Measurements from ENCODE around the gene MAP3K5. TPM values are rescaled to one million over a fixed set of nuclear protein-coding genes. Genes with fewer than 3 reads are reported as not detected.
"Not testable (repeated sequence)": the region's sequence is repeated elsewhere in the genome, so short reads cannot be mapped to it uniquely, and the experiment has no call there.

MAP3K5 gene
- total RNA-seq, 2 experiments from 2014 or later = 15.0 to 15.1 TPM

DNA sequence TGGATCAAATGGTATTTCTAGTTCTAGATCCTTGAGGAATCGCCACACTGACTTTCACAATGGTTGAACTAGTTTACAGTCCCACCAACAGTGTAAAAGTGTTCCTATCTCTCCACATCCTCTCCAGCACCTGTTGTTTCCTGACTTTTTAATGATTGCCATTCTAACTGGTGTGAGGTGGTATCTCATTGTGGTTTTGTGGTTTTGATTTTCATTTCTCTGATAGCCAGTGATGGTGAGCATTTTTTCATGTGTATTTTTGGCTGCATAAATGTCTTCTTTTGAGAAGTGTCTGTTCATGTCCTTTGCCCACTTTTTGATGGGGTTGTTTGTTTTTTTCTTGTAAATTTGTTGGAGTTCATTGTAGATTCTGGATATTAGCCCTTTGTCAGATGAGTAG is 23.3 kb upstream of the MAP3K5 start:
- CTCF ChIA-PET; ATAC-seq; POLR2A ChIA-PET; H3K4me3 Mint-ChIP-seq; DNase-seq; H3K27ac Mint-ChIP-seq; H3K27me3 Mint-ChIP-seq (ENCODE audit: low read depth); H3K4me1 Mint-ChIP-seq (ENCODE audit: low read depth); H3K36me3 Mint-ChIP-seq (ENCODE audit: low read depth); H3K9me3 Mint-ChIP-seq (ENCODE audit: insufficient read depth): not testable (repeated sequence)

DNA sequence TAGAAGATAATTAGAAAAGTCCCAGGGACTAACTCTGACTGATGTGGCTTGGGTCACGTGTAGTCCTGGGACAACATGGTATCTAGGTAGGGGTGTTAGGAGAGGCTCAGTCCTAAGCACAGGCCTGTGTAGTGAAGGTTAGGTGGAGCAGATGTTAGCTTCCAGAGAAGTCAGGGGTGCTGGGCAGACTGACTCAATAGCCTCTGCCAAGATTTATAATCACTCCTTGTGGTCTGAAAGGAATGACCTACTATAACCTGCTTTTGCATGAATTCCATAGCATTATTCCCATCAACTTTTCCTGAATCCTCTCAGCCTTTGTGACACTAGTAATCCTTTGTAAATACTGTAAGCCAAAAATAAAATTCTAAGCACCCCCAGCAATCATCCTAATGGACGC is 19.9 kb upstream of the MAP3K5 start:
- ChIA-PET POLR2A (no interaction called here), CTCF (interaction anchor here (1.3 kb wide), 1 partner anchor 10 kb away, joined by 5 read pairs; the partner anchor contains the start of gene PEX7)
- ATAC-seq (no peak), DNase-seq (no peak)
- no peak overlapping the region for H3K4me3 Mint-ChIP-seq
- no peak overlapping the region for H3K27ac Mint-ChIP-seq
- no peaks in the 10 kb centered on the region for H3K9me3 Mint-ChIP-seq (ENCODE audit: insufficient read depth)
- no peaks in the 10 kb centered on the region for H3K36me3 Mint-ChIP-seq (ENCODE audit: low read depth)
- H3K27me3 Mint-ChIP-seq (ENCODE audit: low read depth) = no peaks in the 10 kb centered on the region
- peaks cover 3% of the 10 kb centered on the region for H3K4me1 Mint-ChIP-seq (ENCODE audit: low read depth)

DNA sequence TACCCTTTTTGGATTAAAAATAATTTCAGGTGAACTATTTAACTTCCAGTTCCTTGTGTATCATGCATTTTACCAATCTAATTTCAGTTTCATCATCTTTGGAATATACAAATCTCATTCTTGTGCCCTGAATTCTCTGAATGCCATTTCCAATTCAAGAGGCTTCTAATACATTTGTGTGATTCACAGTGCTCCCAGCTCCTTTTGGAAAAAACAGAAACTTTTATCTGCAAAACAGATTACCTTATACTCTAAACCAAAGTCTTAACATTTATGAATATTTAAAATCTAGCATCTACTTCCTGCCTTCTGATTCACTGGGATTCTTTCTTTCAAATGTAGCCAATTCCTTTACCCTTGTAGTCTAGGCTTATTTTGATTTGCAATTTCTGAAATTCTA is 19.0 kb upstream of the MAP3K5 start:
- H3K4me3 Mint-ChIP-seq = no peak overlapping the region
- ChIA-PET POLR2A (no interaction called here), CTCF (interaction anchor here (0.7 to 1.2 kb wide), 4 partner anchors 19 to 220 kb away, joined by 3 to 11 read pairs (median 3); partner anchors contain the start of gene MAP3K5)
- no peak overlapping the region for H3K27ac Mint-ChIP-seq
- H3K27me3 Mint-ChIP-seq (ENCODE audit: low read depth) = no peaks in the 10 kb centered on the region
- H3K36me3 Mint-ChIP-seq (ENCODE audit: low read depth) = no peaks in the 10 kb centered on the region
- DNase-seq (no peak), ATAC-seq (no peak)
- H3K9me3 Mint-ChIP-seq (ENCODE audit: insufficient read depth) = no peaks in the 10 kb centered on the region
- peaks cover 3% of the 10 kb centered on the region for H3K4me1 Mint-ChIP-seq (ENCODE audit: low read depth)

DNA sequence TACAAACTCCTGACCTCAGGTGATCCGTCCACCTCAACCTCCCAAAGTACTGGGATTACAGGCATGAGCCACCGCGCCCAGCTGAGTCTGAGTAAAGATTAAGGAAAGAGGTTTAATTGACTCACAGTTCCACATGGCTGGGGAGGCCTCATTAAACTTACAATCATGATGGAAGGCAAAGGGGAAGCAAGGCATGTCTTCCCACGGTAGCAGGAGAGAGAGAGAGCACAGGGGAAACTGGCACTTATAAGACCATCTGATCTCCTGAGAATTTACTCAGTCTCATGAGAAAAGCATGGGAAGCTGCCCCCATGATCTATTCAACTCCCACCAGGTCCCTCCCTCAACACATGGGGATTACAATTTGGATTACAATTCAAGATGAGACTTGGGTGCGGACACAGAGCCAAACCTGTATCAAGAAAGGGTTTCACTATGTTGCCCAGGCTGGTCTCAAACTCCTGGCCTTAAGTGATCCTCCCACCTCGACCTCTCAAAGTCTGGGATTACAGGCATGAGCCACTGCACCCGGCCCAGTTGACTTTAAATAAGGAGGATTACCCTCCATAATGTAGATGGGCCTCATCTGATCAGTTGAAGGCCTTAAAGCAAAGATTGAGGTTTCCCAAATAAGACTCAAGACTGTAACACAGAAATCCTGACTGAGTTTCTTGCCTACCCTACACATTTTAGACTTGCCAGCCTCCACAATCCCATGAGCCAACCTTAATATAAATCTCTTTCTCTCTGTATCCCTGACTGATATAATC is 17.0 kb upstream of the MAP3K5 start:
- Mint-ChIP-seq H3K4me3 (no peak overlapping the region), H3K27ac (no peak overlapping the region), H3K27me3 (ENCODE audit: low read depth) (no peaks in the 10 kb centered on the region), H3K36me3 (ENCODE audit: low read depth) (no peaks in the 10 kb centered on the region), H3K4me1 (ENCODE audit: low read depth) (no peaks in the 10 kb centered on the region), H3K9me3 (ENCODE audit: insufficient read depth) (no peaks in the 10 kb centered on the region)
- no peak for ATAC-seq
- ChIA-PET CTCF (interaction anchor here (1.7 kb wide), 1 partner anchor 17 kb away, joined by 4 read pairs; the partner anchor contains the start of gene MAP3K5), POLR2A (no interaction called here)
- no peak for DNase-seq

DNA sequence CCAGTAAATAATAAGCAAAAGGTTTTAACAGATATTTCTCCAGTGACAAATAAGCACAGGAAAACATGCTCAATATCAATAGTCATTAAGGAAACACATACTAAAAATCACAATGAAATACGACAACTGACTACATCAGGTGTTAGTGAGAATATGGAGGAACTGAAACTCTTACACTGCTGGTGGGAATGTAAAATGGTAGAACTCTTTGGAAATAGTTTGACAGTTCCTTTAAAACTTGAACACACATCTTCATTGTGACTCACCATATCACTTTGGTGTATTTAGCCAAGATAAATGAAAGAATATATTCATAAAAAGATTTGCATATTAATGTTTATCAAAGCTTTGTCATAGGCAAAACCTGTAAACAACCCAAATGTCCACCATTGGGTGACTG is 11.3 kb upstream of the MAP3K5 start:
- H3K4me3 Mint-ChIP-seq = no peak overlapping the region
- H3K9me3 Mint-ChIP-seq (ENCODE audit: insufficient read depth) = no peaks in the 10 kb centered on the region
- no peaks in the 10 kb centered on the region for H3K4me1 Mint-ChIP-seq (ENCODE audit: low read depth)
- peaks cover 3% of the 10 kb centered on the region for H3K27me3 Mint-ChIP-seq (ENCODE audit: low read depth)
- no peak for ATAC-seq
- DNase-seq = no peak
- H3K36me3 Mint-ChIP-seq (ENCODE audit: low read depth) = no peaks in the 10 kb centered on the region
- POLR2A ChIA-PET = no interaction called here
- no peak overlapping the region for H3K27ac Mint-ChIP-seq
- CTCF ChIA-PET = interaction anchor here (1.3 to 2.2 kb wide), 2 partner anchors 11 to 160 kb away, joined by 5 to 7 read pairs; partner anchors contain the start of gene MAP3K5

DNA sequence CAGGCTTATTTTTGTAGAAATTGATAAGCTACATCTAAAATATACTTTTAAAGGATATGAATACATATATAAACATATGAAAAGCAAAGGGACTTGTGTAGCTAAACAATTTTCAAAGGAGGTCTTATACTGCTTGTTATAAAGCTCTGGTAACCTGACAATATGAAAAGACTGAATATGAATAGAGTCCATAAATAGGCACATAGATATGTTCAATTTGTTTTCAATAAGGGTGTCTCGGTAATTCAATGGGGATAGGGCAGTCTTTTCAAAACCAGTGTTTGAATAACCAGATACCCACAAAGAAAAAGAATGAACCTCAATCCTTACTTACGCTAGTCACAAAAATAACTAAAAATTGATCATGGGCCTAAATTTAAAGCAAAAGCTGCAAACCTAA is 9.3 kb upstream of the MAP3K5 start:
- ChIA-PET POLR2A (no interaction called here), CTCF (interaction anchor here (1.7 to 2.1 kb wide), 2 partner anchors 9 to 157 kb away, joined by 6 to 8 read pairs; partner anchors contain the start of gene MAP3K5)
- Mint-ChIP-seq H3K9me3 (ENCODE audit: insufficient read depth) (no peaks in the 10 kb centered on the region), H3K27me3 (ENCODE audit: low read depth) (peaks cover 3% of the 10 kb centered on the region), H3K4me3 (no peak overlapping the region), H3K27ac (no peak overlapping the region), H3K4me1 (ENCODE audit: low read depth) (no peaks in the 10 kb centered on the region), H3K36me3 (ENCODE audit: low read depth) (no peaks in the 10 kb centered on the region)
- ATAC-seq (no peak), DNase-seq (no peak)

DNA sequence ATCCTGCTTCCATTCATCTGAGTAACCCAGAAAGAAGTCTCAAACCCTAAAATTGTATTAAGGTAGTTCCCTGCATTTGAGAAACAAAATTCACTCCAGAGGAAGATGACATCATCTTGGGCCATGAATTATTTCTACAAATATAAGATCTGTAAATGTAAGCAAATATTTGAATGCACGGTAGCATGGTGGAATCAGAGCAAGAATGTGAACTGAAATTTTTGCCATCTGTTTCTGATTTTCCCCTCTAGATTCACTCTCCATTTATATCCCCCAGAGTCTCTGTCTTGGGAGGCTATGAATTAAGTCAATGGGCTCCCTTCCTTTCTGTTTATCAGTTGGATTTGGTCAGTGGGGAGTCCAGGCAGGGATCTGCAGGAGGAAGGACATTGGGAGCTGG is 5.8 kb upstream of the MAP3K5 start:
- peaks cover 5% of the 10 kb centered on the region for H3K4me1 Mint-ChIP-seq (ENCODE audit: low read depth)
- DNase-seq (no peak), ATAC-seq (no peak)
- no peak overlapping the region for H3K27ac Mint-ChIP-seq
- H3K4me3 Mint-ChIP-seq = no peak overlapping the region
- CTCF ChIA-PET = interaction anchor here (5.9 kb wide), 1 partner anchor 153 kb away, joined by 73 read pairs; no protein-coding TSS in a partner anchor
- POLR2A ChIA-PET = no interaction called here
- H3K36me3 Mint-ChIP-seq (ENCODE audit: low read depth) = no peaks in the 10 kb centered on the region
- H3K27me3 Mint-ChIP-seq (ENCODE audit: low read depth) = no peaks in the 10 kb centered on the region
- no peaks in the 10 kb centered on the region for H3K9me3 Mint-ChIP-seq (ENCODE audit: insufficient read depth)

DNA sequence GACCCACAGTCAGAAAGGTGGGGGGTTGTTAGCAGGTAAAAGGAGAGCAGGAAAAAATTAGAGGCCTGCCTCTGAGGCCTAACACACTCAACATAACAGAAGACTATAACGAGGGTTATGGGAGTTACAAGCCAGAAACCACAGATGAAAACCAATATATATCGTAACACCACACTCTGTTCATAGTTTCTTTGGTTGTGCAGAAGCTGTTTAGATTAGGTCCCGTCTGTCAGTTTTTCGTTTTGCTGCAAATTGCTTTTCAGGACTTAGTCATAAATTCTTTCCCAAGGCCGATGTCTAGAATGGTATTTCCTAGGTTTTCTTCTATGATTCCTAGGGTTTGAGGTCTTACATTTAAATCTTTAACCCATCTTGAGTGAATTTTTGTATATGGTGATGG is 3.7 kb upstream of the MAP3K5 start:
- Mint-ChIP-seq H3K9me3 (ENCODE audit: insufficient read depth) (no peaks in the 10 kb centered on the region), H3K4me3 (no peak overlapping the region), H3K4me1 (ENCODE audit: low read depth) (peaks cover 7% of the 10 kb centered on the region), H3K27me3 (ENCODE audit: low read depth) (no peaks in the 10 kb centered on the region), H3K27ac (no peak overlapping the region), H3K36me3 (ENCODE audit: low read depth) (peaks cover 5% of the 10 kb centered on the region)
- ChIA-PET CTCF (interaction anchor here (1.0 to 5.9 kb wide), 3 partner anchors 151 to 189 kb away, joined by 3 to 73 read pairs (median 4); no protein-coding TSS in a partner anchor), POLR2A (no interaction called here)
- DNase-seq (no peak), ATAC-seq (no peak)

DNA sequence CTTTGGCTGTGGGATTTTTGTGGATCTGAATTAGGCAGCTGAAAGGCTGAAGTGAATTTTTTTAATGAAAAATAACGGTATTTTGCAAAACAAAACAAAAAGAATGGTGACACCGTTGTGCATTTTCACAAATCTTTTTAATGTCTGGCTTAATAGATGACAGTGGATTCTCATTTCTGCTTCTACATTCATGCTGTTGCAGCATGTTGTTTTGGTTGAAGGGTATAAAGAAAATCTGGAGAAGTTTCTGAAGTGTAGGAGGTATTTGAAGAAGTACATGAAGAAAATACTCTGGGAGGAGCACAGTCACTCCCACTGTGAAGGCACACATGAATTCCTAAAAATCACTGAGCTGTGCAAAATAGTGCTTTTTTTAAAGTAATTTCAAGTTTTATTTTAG is 3.1 kb upstream of the MAP3K5 start:
- Mint-ChIP-seq H3K4me1 (ENCODE audit: low read depth) (peaks cover 12% of the 10 kb centered on the region), H3K27me3 (ENCODE audit: low read depth) (no peaks in the 10 kb centered on the region), H3K4me3 (no peak overlapping the region), H3K9me3 (ENCODE audit: insufficient read depth) (no peaks in the 10 kb centered on the region), H3K27ac (no peak overlapping the region), H3K36me3 (ENCODE audit: low read depth) (peaks cover 7% of the 10 kb centered on the region)
- POLR2A ChIA-PET = no interaction called here
- DNase-seq (no peak), ATAC-seq (no peak)
- CTCF ChIA-PET = interaction anchor here (1.0 to 5.9 kb wide), 4 partner anchors 56 to 180 kb away, joined by 4 to 73 read pairs (median 6); no protein-coding TSS in a partner anchor

DNA sequence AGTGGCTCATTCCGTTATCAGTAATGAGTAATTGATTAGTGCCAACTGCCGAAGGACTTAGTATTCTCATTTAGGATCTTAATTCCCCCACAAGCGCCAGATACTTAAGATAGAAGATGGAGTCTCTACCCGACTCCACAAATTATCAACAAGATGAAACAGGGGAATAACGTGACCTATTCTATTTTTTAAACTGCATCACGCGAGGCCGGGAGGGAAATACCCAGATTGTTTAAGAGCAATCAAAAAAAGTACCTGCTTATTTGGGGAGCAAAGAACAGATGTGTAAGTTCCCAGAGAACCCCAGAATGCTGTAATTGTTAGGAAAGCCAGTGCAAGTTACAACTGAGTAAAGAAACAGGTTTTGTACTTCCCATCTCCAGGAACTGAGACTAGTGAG is 1.1 kb upstream of the MAP3K5 start:
- Mint-ChIP-seq H3K4me3 (peak overlapping the region; percentile 96), H3K4me1 (ENCODE audit: low read depth) (peaks cover 27% of the 10 kb centered on the region), H3K36me3 (ENCODE audit: low read depth) (peaks cover 16% of the 10 kb centered on the region), H3K9me3 (ENCODE audit: insufficient read depth) (no peaks in the 10 kb centered on the region), H3K27me3 (ENCODE audit: low read depth) (no peaks in the 10 kb centered on the region), H3K27ac (no peak overlapping the region)
- POLR2A ChIA-PET = interaction anchor here (1.5 to 3.4 kb wide), 3 partner anchors 30 to 149 kb away, joined by 8 to 43 read pairs (median 29); no protein-coding TSS in a partner anchor
- DNase-seq (no peak), ATAC-seq (no peak)
- CTCF ChIA-PET = interaction anchor here (1.4 to 9.6 kb wide), 19 partner anchors 11 to 267 kb away, joined by 5 to 496 read pairs (median 11); no protein-coding TSS in a partner anchor

DNA sequence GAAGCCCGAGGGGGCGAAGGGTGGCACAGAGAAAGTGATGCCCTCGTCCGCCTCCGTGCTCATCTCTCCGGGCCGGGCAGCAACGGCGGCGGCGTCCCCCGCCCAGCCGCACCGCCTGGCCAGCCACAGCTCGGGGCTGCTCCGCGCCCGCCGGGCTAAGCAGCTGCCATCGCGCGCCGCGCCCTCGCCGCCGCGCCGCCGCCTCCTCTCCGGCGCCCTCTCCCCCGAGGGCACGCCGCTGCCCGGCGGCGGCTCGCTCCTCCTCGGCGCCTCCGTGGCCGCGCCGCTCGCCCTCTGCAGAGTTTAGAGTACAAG is 225 bp downstream of the MAP3K5 start:
- Mint-ChIP-seq H3K4me3 (peak overlapping the region; percentile 96), H3K27ac (peak overlapping the region; percentile 97), H3K36me3 (ENCODE audit: low read depth) (peaks cover 28% of the 10 kb centered on the region), H3K9me3 (ENCODE audit: insufficient read depth) (no peaks in the 10 kb centered on the region), H3K4me1 (ENCODE audit: low read depth) (peaks cover 40% of the 10 kb centered on the region), H3K27me3 (ENCODE audit: low read depth) (no peaks in the 10 kb centered on the region)
- DNase-seq (no peak), ATAC-seq (peak; percentile 29)
- POLR2A ChIA-PET = interaction anchor here (0.6 to 3.4 kb wide), 23 partner anchors 8 to 502 kb away, joined by 3 to 43 read pairs (median 4); partner anchors contain the start of gene BCLAF1
- CTCF ChIA-PET = interaction anchor here (0.6 to 9.6 kb wide), 83 partner anchors 10 to 504 kb away, joined by 3 to 496 read pairs (median 6); partner anchors contain the start of genes BCLAF1, PEX7 and SLC35D3
